LNCaP clone FGC (cell line): ENCODE data around the gene MAPK14.
"Not testable (repeated sequence)": the region's sequence is repeated elsewhere in the genome, so short reads cannot be mapped to it uniquely, and the experiment has no call there.

Source experiments
- DNase-seq: peaks from one replicate; pipeline ENCODE4 v3.0.0-alpha.2; 2011; ENCODE audit warnings: low read depth
- H3K4me3 ChIP-seq: 2 replicates; pipeline ENCODE4 v1.5.1; 2011; ENCODE audit warnings: mild to moderate bottlenecking, low read depth, low read length, control low read depth
- CTCF ChIP-seq: IDR thresholded peaks from 2 replicates; pipeline ENCODE4 v1.5.1; 2012; ENCODE audit warnings: mild to moderate bottlenecking; ENCODE audit not compliant: control insufficient read depth, insufficient read depth; ENCODE audit errors: extremely low read depth

MAPK14 gene

GRCh38 chr6:36120539-36120938, 92.9 kb downstream of the MAPK14 start:
- no peak for TF ChIP-seq CTCF
- no peak overlapping the region for H3K4me3 ChIP-seq
- no peak for DNase-seq

GRCh38 chr6:36120979-36121786, 93.6 kb downstream of the MAPK14 start:
- no peak overlapping the region for H3K4me3 ChIP-seq
- DNase-seq: peak; percentile 54
- no peak for TF ChIP-seq CTCF

- no peak overlapping the region for H3K4me3 ChIP-seq
- no peak for DNase-seq
- TF ChIP-seq CTCF: no peak
Measured at GRCh38 chr6:36121787-36122494, 94.3 kb downstream of the MAPK14 start.

- H3K4me3 ChIP-seq: no peak overlapping the region
- TF ChIP-seq CTCF: no peak
- no peak for DNase-seq
Measured at GRCh38 chr6:36122495-36123269, 95.1 kb downstream of the MAPK14 start.

GRCh38 chr6:36123270-36124139, 95.9 kb downstream of the MAPK14 start:
- peak; percentile 88 for TF ChIP-seq CTCF
- H3K4me3 ChIP-seq: no peak overlapping the region
- peak; percentile 47 for DNase-seq

- not testable (repeated sequence) for DNase-seq, H3K4me3 ChIP-seq
Measured at GRCh38 chr6:36124346-36124745, 96.7 kb downstream of the MAPK14 start.
